ENCODE results near the gene ORC3. TPM values are rescaled to one million over a fixed set of nuclear protein-coding genes. Genes with fewer than 3 reads are reported as not detected.
"Not testable (repeated sequence)": the region's sequence is repeated elsewhere in the genome, so short reads cannot be mapped to it uniquely, and the experiment has no call there.

The ORC3 gene
- total RNA-seq, 3 donors from 2014 or later (not counting 1 experiment from before 2014, with no cell fraction given): 13.1 to 13.4 (median 13.3) TPM

GRCh38 chr6:87590990-87591389 lies 1.1 kb downstream of the ORC3 start:
- H3K4me3 ChIP-seq (ENCODE audit: low read length): no peak overlapping the region
- H3K9me3 ChIP-seq (ENCODE audit: control insufficient read depth, insufficient read depth, low read length): no peaks in the 10 kb centered on the region
- peak overlapping the region; percentile 85 to 90 for H3K27ac Mint-ChIP-seq

GRCh38 chr6:87600576-87600975 lies 10.6 kb downstream of the ORC3 start:
- no peaks in the 10 kb centered on the region for H3K9me3 Mint-ChIP-seq
- no peak overlapping the region for H3K27ac Mint-ChIP-seq
- no peaks in the 10 kb centered on the region for H3K4me1 ChIP-seq (ENCODE audit: control insufficient read depth, insufficient read depth, low read length)
- WGBS (ENCODE audit: insufficient coverage): 100% methylated on average over 1 of the region's 1 CpG
- H3K27me3 ChIP-seq (ENCODE audit: control insufficient read depth, insufficient read depth, low read length): no peaks in the 10 kb centered on the region
- intact Hi-C loops (cut with micrococcal nuclease): no loop called here
- DNase-seq (no peak), ATAC-seq (no peak)
- H3K36me3 Mint-ChIP-seq: no peaks in the 10 kb centered on the region
- no peak overlapping the region for H3K4me3 Mint-ChIP-seq
- no peak overlapping the region for H3K27ac ChIP-seq (ENCODE audit: low read length)
- H3K4me3 ChIP-seq (ENCODE audit: low read length): no peak overlapping the region
- TF ChIP-seq CTCF (IDR thresholded peaks at IDR 0.05): no peak
- peaks cover 9% of the 10 kb centered on the region for H3K36me3 ChIP-seq (ENCODE audit: control insufficient read depth, insufficient read depth, low read length)
- no peaks in the 10 kb centered on the region for H3K27me3 Mint-ChIP-seq (ENCODE audit: low read depth in 2 of 2)
- no peaks in the 10 kb centered on the region for H3K9me3 ChIP-seq (ENCODE audit: control insufficient read depth, insufficient read depth, low read length)
- no peaks in the 10 kb centered on the region for H3K4me1 Mint-ChIP-seq

More at GRCh38 chr6:87590990-87591389, 1.1 kb downstream of the ORC3 start:
- Histone ChIP-seq H3K4me1 (ENCODE audit: control insufficient read depth, insufficient read depth, low read length) (peaks cover 16% of the 10 kb centered on the region), H3K27me3 (ENCODE audit: control insufficient read depth, insufficient read depth, low read length) (no peaks in the 10 kb centered on the region), H3K27ac (ENCODE audit: low read length) (no peak overlapping the region), H3K36me3 (ENCODE audit: control insufficient read depth, insufficient read depth, low read length) (peaks cover 10% of the 10 kb centered on the region)
- peaks cover 42 to 43% of the 10 kb centered on the region in 2 donors for H3K4me1 Mint-ChIP-seq
- H3K27me3 Mint-ChIP-seq (ENCODE audit: low read depth in 2 of 2): no peaks in the 10 kb centered on the region
- ATAC-seq (no peak), DNase-seq (no peak)
- TF ChIP-seq CTCF (IDR thresholded peaks at IDR 0.05): no peak
- H3K4me3 Mint-ChIP-seq: peak overlapping the region; percentile 88
- no peaks in the 10 kb centered on the region for H3K36me3 Mint-ChIP-seq
- intact Hi-C loops (cut with micrococcal nuclease): loop anchor here (1.0 to 2.0 kb wide), 3 partner anchors 111 to 269 kb away; partner anchors contain the start of genes AKIRIN2, SLC35A1 and SMIM8
- H3K9me3 Mint-ChIP-seq: no peaks in the 10 kb centered on the region
- 73% methylated on average over 4 of the region's 4 CpGs for WGBS (ENCODE audit: insufficient coverage)

GRCh38 chr6:87606199-87606598 lies 16.3 kb downstream of the ORC3 start:
- Mint-ChIP-seq H3K9me3 (no peaks in the 10 kb centered on the region), H3K4me1 (no peaks in the 10 kb centered on the region), H3K27ac (no peak overlapping the region), H3K27me3 (ENCODE audit: low read depth in 2 of 2) (no peaks in the 10 kb centered on the region), H3K4me3 (no peak overlapping the region), H3K36me3 (no peaks in the 10 kb centered on the region)
- Histone ChIP-seq H3K4me1 (ENCODE audit: control insufficient read depth, insufficient read depth, low read length) (no peaks in the 10 kb centered on the region), H3K27me3 (ENCODE audit: control insufficient read depth, insufficient read depth, low read length) (no peaks in the 10 kb centered on the region), H3K27ac (ENCODE audit: low read length) (no peak overlapping the region), H3K4me3 (ENCODE audit: low read length) (no peak overlapping the region), H3K36me3 (ENCODE audit: control insufficient read depth, insufficient read depth, low read length) (peaks cover 13% of the 10 kb centered on the region), H3K9me3 (ENCODE audit: control insufficient read depth, insufficient read depth, low read length) (no peaks in the 10 kb centered on the region)
- DNase-seq: no peak
- intact Hi-C loops (cut with micrococcal nuclease): no loop called here
- no peak for ATAC-seq
- no peak for TF ChIP-seq CTCF (IDR thresholded peaks at IDR 0.05)
- 92% methylated on average over 2 of the region's 2 CpGs for WGBS (ENCODE audit: insufficient coverage)

- no peak overlapping the region for H3K4me3 Mint-ChIP-seq
- 96% methylated on average over 3 of the region's 3 CpGs for WGBS (ENCODE audit: insufficient coverage)
- no peaks in the 10 kb centered on the region for H3K4me1 ChIP-seq (ENCODE audit: control insufficient read depth, insufficient read depth, low read length)
- peaks cover 19% of the 10 kb centered on the region for H3K36me3 ChIP-seq (ENCODE audit: control insufficient read depth, insufficient read depth, low read length)
- TF ChIP-seq CTCF (IDR thresholded peaks at IDR 0.05): no peak
- no peak for DNase-seq
- no peak overlapping the region for H3K27ac Mint-ChIP-seq
- no peaks in the 10 kb centered on the region for H3K27me3 ChIP-seq (ENCODE audit: control insufficient read depth, insufficient read depth, low read length)
- no peak for ATAC-seq
- no peaks in the 10 kb centered on the region for H3K4me1 Mint-ChIP-seq
- H3K4me3 ChIP-seq (ENCODE audit: low read length): no peak overlapping the region
- no peaks in the 10 kb centered on the region for H3K9me3 Mint-ChIP-seq
- no peaks in the 10 kb centered on the region for H3K36me3 Mint-ChIP-seq
- intact Hi-C loops (cut with micrococcal nuclease): no loop called here
- H3K27ac ChIP-seq (ENCODE audit: low read length): no peak overlapping the region
- no peaks in the 10 kb centered on the region for H3K9me3 ChIP-seq (ENCODE audit: control insufficient read depth, insufficient read depth, low read length)
- H3K27me3 Mint-ChIP-seq (ENCODE audit: low read depth in 2 of 2): no peaks in the 10 kb centered on the region
Measured at GRCh38 chr6:87608802-87609201, 18.9 kb downstream of the ORC3 start.

- H3K9me3 ChIP-seq (ENCODE audit: control insufficient read depth, insufficient read depth, low read length); H3K4me3 Mint-ChIP-seq; H3K4me1 ChIP-seq (ENCODE audit: control insufficient read depth, insufficient read depth, low read length); H3K4me3 ChIP-seq (ENCODE audit: low read length); H3K9me3 Mint-ChIP-seq; H3K27me3 ChIP-seq (ENCODE audit: control insufficient read depth, insufficient read depth, low read length); H3K27me3 Mint-ChIP-seq (ENCODE audit: low read depth in 2 of 2); H3K36me3 Mint-ChIP-seq; intact Hi-C loops (cut with micrococcal nuclease); H3K27ac ChIP-seq (ENCODE audit: low read length); ATAC-seq; H3K27ac Mint-ChIP-seq; H3K4me1 Mint-ChIP-seq; DNase-seq: not testable (repeated sequence)
- 100% methylated on average over 2 of the region's 2 CpGs for WGBS (ENCODE audit: insufficient coverage)
- H3K36me3 ChIP-seq (ENCODE audit: control insufficient read depth, insufficient read depth, low read length): peaks cover 20% of the 10 kb centered on the region
Measured at GRCh38 chr6:87613018-87613417, 23.1 kb downstream of the ORC3 start.

Data from natural killer cell (primary cell).